Liver (tissue), 3 donors: Measurements from ENCODE around the gene NR2E1.

Experiments used
- GABPA ChIP-seq, 2 donors: IDR thresholded peaks in 1 of 2; conservative IDR thresholded peaks in 1 of 2; 2 replicates each; pipeline ENCODE4 v1.6.1; 2016; ENCODE audit warnings: antibody characterized with exemption in 2 of 2, mild to moderate bottlenecking in 1 of 2, moderate library complexity in 1 of 2
- RAD21 ChIP-seq, 2 donors: IDR thresholded peaks; 2 replicates each; pipeline ENCODE4 v1.6.1; 2016; ENCODE audit warnings: antibody characterized with exemption in 2 of 2, mild to moderate bottlenecking in 2 of 2
- REST ChIP-seq: IDR thresholded peaks from 2 replicates; pipeline ENCODE4 v1.6.1; 2016; ENCODE audit warnings: antibody characterized with exemption, mild to moderate bottlenecking
- TAF1 ChIP-seq: conservative IDR thresholded peaks from 2 replicates; pipeline ENCODE4 v1.6.1; 2016; ENCODE audit warnings: antibody characterized with exemption, mild to moderate bottlenecking
- YY1 ChIP-seq: IDR thresholded peaks from 2 replicates; pipeline ENCODE4 v1.6.1; 2016; ENCODE audit warnings: antibody characterized with exemption, mild to moderate bottlenecking
- TF ChIP-seq, protein P1 (sequence below): fragments of 150-350 bp; IDR thresholded peaks from 2 replicates; pipeline ENCODE4 v1.5.1; 2017; ENCODE audit warnings: improper control_type of control experiment, low read depth, low read length; ENCODE audit not compliant: missing input control
- TF ChIP-seq, protein P2 (sequence below): IDR thresholded peaks from 2 replicates; pipeline ENCODE4 v1.6.1; 2016; ENCODE audit warnings: antibody characterized with exemption
- TF ChIP-seq, protein P3 (sequence below): IDR thresholded peaks from 2 replicates; pipeline ENCODE4 v1.6.1; 2016; ENCODE audit warnings: antibody characterized with exemption
- donor health status: healthy.
- donor health status: healthy.

GRCh38 chr6:108134213-108134970 lies 31.4 kb upstream of the NR2E1 start:
- TF ChIP-seq TAF1 = no peak
- TF ChIP-seq, protein P1, sequence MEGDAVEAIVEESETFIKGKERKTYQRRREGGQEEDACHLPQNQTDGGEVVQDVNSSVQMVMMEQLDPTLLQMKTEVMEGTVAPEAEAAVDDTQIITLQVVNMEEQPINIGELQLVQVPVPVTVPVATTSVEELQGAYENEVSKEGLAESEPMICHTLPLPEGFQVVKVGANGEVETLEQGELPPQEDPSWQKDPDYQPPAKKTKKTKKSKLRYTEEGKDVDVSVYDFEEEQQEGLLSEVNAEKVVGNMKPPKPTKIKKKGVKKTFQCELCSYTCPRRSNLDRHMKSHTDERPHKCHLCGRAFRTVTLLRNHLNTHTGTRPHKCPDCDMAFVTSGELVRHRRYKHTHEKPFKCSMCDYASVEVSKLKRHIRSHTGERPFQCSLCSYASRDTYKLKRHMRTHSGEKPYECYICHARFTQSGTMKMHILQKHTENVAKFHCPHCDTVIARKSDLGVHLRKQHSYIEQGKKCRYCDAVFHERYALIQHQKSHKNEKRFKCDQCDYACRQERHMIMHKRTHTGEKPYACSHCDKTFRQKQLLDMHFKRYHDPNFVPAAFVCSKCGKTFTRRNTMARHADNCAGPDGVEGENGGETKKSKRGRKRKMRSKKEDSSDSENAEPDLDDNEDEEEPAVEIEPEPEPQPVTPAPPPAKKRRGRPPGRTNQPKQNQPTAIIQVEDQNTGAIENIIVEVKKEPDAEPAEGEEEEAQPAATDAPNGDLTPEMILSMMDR = no peak
- no peak for TF ChIP-seq YY1
- TF ChIP-seq, protein P2, sequence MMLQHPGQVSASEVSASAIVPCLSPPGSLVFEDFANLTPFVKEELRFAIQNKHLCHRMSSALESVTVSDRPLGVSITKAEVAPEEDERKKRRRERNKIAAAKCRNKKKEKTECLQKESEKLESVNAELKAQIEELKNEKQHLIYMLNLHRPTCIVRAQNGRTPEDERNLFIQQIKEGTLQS = no peak
- no peak for TF ChIP-seq REST
- TF ChIP-seq RAD21 (IDR thresholded peaks at IDR 0.05) = no peak
- TF ChIP-seq, protein P3, sequence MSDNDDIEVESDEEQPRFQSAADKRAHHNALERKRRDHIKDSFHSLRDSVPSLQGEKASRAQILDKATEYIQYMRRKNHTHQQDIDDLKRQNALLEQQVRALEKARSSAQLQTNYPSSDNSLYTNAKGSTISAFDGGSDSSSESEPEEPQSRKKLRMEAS = no peak
- no peak for TF ChIP-seq GABPA (IDR thresholded peaks at IDR 0.05 in 1 of 2, conservative IDR thresholded peaks at IDR 0.05 in 1 of 2)
